GM18502 (cell line): ENCODE results near the gene CPT1B.
"Not testable (repeated sequence)": the region's sequence is repeated elsewhere in the genome, so short reads cannot be mapped to it uniquely, and the experiment has no call there.

Experiments
- ATAC-seq: cut with Tn5 transposase; IDR thresholded peaks from one replicate; pipeline ENCODE4 v1.9.1; 2021; ENCODE audit warnings: mild to moderate bottlenecking; ENCODE audit not compliant: unreplicated experiment, poor library complexity

CPT1B gene

GRCh38 chr22:50520826-50521453 is 57.3 kb downstream of the CPT1B start:
- no peak for ATAC-seq

- not testable (repeated sequence) for ATAC-seq
These were observed 58.0 kb downstream of the CPT1B start for GRCh38 chr22:50520184-50520583.

GRCh38 chr22:50519151-50519550 is 59.1 kb downstream of the CPT1B start:
- no peak for ATAC-seq
